ENCODE data around the gene NEURL1.

Gene NEURL1, protein sequence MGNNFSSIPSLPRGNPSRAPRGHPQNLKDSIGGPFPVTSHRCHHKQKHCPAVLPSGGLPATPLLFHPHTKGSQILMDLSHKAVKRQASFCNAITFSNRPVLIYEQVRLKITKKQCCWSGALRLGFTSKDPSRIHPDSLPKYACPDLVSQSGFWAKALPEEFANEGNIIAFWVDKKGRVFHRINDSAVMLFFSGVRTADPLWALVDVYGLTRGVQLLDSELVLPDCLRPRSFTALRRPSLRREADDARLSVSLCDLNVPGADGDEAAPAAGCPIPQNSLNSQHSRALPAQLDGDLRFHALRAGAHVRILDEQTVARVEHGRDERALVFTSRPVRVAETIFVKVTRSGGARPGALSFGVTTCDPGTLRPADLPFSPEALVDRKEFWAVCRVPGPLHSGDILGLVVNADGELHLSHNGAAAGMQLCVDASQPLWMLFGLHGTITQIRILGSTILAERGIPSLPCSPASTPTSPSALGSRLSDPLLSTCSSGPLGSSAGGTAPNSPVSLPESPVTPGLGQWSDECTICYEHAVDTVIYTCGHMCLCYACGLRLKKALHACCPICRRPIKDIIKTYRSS

GRCh38 chr10:103493362-103493915 lies at the start of gene NEURL1:
NEURL1 (plus strand) TSS chr10:103493705; CDS start chr10:103494388, 683 bp downstream.
- in situ Hi-C loops (cut with MboI; ENCODE audit: low sequenced_read_pairs, unreplicated experiment): no loop called here
- peak; percentile 55 for DNase-seq (ENCODE audit: low spot score)
- TF ChIP-seq, protein P1, sequence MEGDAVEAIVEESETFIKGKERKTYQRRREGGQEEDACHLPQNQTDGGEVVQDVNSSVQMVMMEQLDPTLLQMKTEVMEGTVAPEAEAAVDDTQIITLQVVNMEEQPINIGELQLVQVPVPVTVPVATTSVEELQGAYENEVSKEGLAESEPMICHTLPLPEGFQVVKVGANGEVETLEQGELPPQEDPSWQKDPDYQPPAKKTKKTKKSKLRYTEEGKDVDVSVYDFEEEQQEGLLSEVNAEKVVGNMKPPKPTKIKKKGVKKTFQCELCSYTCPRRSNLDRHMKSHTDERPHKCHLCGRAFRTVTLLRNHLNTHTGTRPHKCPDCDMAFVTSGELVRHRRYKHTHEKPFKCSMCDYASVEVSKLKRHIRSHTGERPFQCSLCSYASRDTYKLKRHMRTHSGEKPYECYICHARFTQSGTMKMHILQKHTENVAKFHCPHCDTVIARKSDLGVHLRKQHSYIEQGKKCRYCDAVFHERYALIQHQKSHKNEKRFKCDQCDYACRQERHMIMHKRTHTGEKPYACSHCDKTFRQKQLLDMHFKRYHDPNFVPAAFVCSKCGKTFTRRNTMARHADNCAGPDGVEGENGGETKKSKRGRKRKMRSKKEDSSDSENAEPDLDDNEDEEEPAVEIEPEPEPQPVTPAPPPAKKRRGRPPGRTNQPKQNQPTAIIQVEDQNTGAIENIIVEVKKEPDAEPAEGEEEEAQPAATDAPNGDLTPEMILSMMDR (IDR thresholded peaks at IDR 0.05; ENCODE audit: borderline replicate concordance, control extremely low read depth, extremely low read depth, insufficient read depth, missing control alignments): no peak

GRCh38 chr10:103444478-103444877 lies 49.0 kb upstream of the NEURL1 start:
- DNase-seq (ENCODE audit: low spot score): no peak
- TF ChIP-seq, protein P1 (IDR thresholded peaks at IDR 0.05; ENCODE audit: borderline replicate concordance, control extremely low read depth, extremely low read depth, insufficient read depth, missing control alignments): no peak
- in situ Hi-C loops (cut with MboI; ENCODE audit: low sequenced_read_pairs, unreplicated experiment): no loop called here

DNA sequence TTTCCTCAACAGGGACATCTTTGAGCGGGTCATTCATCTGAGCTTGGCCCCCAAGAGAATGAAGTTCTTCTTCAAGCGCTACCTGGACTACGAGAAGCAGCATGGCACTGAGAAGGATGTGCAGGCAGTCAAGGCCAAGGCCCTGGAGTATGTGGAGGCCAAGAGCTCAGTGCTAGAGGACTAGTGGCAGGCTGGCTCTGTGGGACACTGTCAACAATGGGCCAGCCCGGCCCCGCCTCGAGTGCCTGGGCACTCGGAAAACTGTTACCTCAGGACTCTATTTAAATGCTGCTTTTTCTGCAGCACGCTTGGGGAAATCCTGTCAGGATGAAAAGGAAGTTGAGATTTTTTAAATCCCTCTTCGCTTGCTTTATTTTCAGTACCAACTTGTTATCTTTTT lies 48.1 kb upstream of the NEURL1 start:
- in situ Hi-C loops (cut with MboI; ENCODE audit: low sequenced_read_pairs, unreplicated experiment): no loop called here
- no peak for DNase-seq (ENCODE audit: low spot score)
- TF ChIP-seq, protein P1 (IDR thresholded peaks at IDR 0.05; ENCODE audit: borderline replicate concordance, control extremely low read depth, extremely low read depth, insufficient read depth, missing control alignments): no peak

DNA sequence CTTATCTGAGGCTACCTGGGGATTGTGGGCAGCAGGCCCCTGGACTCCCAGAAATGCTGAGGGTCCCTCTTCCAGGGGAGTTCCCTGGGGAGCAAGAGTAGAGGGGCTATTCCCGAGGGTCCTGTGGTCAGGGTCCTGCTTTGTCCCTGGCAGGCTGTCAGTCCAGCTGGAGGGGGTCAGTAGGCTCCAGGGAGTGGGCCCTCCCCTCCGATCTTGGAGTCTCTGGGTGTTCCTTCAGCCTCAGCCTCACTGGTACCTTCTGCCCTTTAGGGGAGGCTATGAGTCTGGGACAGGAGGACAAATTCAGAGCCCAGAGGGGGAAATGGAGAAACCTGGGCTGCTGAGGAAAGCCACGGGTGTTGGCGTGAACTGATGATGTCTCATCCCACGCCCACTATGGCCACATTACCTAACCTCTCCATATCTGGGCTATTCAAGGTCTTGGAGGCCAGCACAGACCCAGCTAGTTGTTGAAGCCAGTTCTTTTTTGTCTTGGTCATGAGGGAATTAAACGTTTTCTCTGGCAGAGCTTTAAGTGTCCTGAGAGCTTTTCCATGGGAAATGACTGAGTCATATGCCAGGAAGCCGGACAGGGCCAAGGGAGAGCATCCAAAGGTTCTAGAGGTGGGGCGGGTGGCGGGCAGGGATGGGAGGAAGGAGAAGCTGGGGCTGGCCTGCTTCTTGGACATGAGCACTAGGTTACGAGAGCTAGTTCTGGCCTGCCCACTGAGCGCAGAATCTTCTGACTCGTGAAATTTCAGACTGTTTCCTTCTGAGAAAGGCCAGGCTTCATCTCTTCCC lies 47.5 kb upstream of the NEURL1 start:
- TF ChIP-seq, protein P1 (IDR thresholded peaks at IDR 0.05; ENCODE audit: borderline replicate concordance, control extremely low read depth, extremely low read depth, insufficient read depth, missing control alignments): no peak
- in situ Hi-C loops (cut with MboI; ENCODE audit: low sequenced_read_pairs, unreplicated experiment): no loop called here
- DNase-seq (ENCODE audit: low spot score): no peak

- in situ Hi-C loops (cut with MboI; ENCODE audit: low sequenced_read_pairs, unreplicated experiment): no loop called here
- DNase-seq (ENCODE audit: low spot score): no peak
- TF ChIP-seq, protein P1 (IDR thresholded peaks at IDR 0.05; ENCODE audit: borderline replicate concordance, control extremely low read depth, extremely low read depth, insufficient read depth, missing control alignments): no peak
Measured at GRCh38 chr10:103447187-103447586, 46.3 kb upstream of the NEURL1 start.

DNA sequence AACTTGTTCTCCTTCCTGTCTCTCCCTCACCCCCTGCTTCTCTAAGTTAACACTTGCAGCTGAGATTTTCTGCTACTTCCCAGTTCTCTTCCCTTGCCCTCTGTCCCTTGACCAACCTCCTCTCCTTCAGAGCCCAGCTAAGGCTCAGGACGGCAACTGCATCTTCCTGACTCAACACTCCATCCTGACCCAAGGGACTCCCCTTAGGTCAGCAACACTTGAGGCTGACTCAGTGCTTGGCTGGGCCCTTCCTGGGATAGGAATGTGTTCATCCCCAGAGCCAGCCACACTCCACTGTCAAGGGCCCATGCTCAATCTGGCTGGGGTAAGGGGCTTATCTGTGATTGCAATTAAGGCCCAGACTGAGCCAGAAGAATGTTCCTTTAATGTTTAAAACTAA lies 44.8 kb upstream of the NEURL1 start:
- TF ChIP-seq, protein P1 (IDR thresholded peaks at IDR 0.05; ENCODE audit: borderline replicate concordance, control extremely low read depth, extremely low read depth, insufficient read depth, missing control alignments): no peak
- in situ Hi-C loops (cut with MboI; ENCODE audit: low sequenced_read_pairs, unreplicated experiment): no loop called here
- DNase-seq (ENCODE audit: low spot score): no peak
